Stimulated activated CD8-positive, alpha-beta memory T cell treated with anti-CD3 and anti-CD28 coated beads, Interleukin-4, amount 100 ng/mL, for 1 hour (primary cell): ENCODE measurements around the gene WNT1.

Experiments
- DNase-seq, 2 donors: peaks; one replicate each; pipeline ENCODE4 v3.0.0-alpha.2; 2020; ENCODE audit warnings: low read depth in 2 of 2, low spot score in 1 of 2

WNT1 gene

DNA sequence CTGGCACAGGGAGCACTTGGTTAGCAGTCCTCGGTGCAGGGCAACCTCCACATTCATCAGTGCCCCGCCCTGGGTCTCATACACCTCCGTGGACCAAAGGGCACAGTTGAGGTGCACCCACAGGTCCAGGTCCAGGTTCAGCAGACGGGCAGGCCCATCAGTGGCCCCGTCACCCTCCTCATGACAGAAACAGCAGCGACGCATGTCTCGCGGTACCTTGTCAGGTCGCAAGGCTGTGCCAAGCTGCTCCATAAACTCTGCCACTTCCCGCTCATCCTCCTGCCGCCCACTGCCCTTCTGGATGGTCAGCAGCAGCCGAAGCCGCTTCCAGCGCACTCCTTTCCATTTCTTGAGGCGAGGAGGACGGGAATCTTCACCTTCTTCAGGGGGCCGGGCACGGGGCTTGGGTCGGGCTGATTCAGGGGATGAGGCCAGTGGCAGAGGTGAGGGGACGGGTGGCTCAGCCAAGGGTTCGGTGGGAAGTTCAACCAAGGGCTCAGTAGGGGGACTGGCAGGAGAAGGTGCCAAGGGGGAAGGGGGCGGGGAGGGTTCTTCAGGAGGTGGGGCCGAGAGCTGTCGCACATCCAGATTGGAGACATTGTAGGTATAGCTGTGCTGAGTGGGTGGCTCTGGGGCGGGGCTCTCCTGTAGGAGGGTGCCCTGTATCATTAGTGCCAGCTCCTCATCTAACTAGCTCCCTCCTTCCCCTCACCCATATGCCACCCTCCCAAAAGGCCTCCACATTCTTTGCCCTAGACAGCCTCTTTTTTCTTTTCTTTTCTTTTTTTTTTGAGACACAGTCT is 48.8 kb downstream of the WNT1 start:
- no peak for DNase-seq

DNA sequence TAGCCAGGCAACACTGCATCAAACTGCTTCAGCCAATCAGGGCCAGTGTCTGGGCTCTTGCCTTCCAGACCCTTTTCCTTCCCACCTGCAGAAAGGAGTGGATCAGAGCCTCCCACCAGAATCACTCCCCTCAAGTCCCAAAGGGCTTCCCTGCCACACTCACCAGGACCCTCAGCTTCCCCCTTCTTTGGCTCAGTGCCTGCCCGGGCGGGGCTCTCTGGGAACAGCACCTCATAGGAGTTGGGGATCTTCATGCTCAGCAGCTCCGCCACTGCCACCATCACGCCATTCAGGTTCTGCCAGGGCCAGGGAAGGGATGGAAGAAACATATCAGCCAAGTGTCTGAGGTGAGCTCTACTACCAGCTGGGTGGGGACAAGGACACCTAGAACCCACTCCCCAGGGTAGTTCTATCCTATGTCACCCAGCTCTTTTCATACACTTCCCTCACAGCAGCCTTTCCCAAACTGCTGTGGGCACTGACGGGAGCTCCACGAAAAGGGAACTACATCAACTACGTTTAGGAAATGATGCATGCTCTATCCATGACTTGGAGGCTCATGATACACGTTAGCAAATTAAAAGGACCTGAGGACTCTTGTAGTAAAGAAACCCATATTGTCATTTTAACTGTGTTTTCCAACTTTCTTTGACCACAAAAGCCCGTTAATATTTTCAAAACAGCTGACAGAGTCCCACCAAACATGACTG is 49.9 kb downstream of the WNT1 start:
- no peak for DNase-seq

DNA sequence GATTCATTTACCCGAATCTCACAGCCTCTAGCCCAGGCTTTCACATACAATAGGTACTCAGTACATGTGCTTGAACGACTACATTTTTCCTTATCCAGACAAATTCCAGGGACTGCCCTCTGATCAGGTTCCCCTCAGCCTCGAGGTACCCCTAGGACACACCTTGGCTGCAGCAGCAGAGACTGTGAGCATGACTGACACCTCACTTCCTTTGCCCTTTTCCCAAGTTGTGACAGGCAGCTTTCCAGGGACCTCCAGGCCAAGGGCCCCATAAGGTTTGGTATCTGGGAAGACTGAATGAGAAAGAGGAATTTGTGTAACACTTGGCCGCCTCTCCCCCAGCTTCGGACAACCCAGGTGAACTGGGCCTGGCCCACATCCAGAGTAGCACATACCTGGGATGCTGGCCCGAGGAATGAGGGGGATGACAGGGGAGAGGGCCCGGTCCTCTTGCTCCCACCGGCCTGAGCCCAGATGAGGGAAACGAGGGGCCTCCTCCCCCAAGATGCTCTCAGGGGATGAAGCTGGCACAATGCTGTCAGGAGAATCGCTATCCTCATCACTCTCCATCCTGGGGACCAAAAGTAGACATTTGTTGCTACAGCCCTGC is 50.6 kb downstream of the WNT1 start:
- no peak for DNase-seq

GRCh38 chr12:49030119-49030518 is 52.0 kb downstream of the WNT1 start:
- no peak for DNase-seq

DNA sequence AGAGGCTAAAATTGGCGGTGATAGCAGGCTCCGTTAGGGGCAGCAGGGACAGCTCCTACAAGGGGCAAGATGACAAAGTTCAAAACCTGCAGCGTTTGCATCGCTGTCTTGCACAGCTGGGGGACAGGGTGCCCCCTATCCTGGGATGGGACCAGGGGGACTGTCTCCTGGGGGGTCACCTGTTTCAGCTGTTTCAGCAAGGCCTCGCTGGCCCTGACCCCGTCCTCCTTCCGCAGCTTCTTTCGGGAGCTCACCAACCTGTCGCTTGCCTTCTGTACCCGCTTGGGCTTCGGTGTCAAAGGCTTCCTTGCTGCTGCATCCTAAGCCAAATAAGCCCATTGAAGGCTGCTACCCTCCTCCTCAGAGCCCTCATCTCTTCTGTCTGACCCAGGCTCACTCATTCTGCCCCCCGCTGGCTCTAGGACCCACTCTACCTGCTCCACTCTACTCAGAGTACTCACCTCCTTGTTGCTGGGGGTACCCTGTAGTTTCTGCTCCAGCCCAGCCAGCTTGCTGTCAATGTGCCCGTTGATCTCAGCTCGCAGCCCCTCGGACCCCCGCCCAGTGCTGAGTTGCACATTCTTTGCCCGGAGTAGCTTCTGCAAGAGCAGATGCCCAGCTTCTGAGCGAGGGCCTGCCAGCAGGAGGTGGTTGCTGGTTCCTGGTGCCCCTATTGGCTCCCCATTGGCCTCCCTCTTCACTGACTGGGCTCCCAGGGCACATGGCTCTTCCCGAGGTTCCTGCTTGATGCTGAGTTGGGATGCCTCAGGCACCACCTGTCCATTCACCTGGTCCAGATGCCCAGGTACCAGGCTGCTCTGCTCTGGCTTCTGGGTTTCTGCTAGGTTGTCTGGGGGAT is 52.8 kb downstream of the WNT1 start:
- DNase-seq, result no peak

GRCh38 chr12:49031573-49032161 is 53.5 kb downstream of the WNT1 start:
- no peak for DNase-seq
